Body of pancreas (tissue), 4 donors: ENCODE results near the gene MAP3K21. TPM values are rescaled to one million over a fixed set of nuclear protein-coding genes. Genes with fewer than 3 reads are reported as not detected.

Source experiments
- ATAC-seq: fragments of 150-250 bp; one replicate; pipeline ENCODE4 v1.9.1; 2016
- DNase-seq, 4 donors: peaks; one replicate each; pipeline ENCODE4 v3.0.0-alpha.2; 2019
- H3K27ac ChIP-seq, 4 donors: fragments of 200-600 bp; sonication (generic); 1 replicate in 3 of 4; 2 replicates in 1 of 4; pipeline versions ENCODE4 v1.5.1 to v1.6.1; 2016 to 2019; ENCODE audit warnings: mild to moderate bottlenecking in 1 of 4, mixed read lengths in 1 of 4, moderate library complexity in 1 of 4
- H3K27me3 ChIP-seq, 2 donors: fragments of 200-600 bp; sonication (generic); one replicate each; pipeline ENCODE4 v1.6.0; 2016; ENCODE audit warnings: mild to moderate bottlenecking in 1 of 2
- H3K36me3 ChIP-seq, 2 donors: fragments of 200-600 bp; sonication (generic); replicated peaks in 1 of 2; 2 replicates each; pipeline ENCODE4 v1.5.1; 2016; ENCODE audit warnings: low read depth in 2 of 2; ENCODE audit not compliant: insufficient read depth in 1 of 2
- H3K4me1 ChIP-seq: fragments of 200-600 bp; sonication (generic); one replicate; pipeline ENCODE4 v1.6.0; 2016
- H3K4me3 ChIP-seq, 2 donors: fragments of 200-600 bp; sonication (generic); 1 replicate in 1 of 2; 2 replicates in 1 of 2; pipeline ENCODE4 v1.5.1; 2016 to 2019
- H3K9me3 ChIP-seq, 3 donors: fragments of 200-600 bp; sonication (generic); 1 replicate in 2 of 3; 2 replicates in 1 of 3; pipeline ENCODE4 v1.5.1; 2016
- CTCF ChIP-seq, 7 experiments: fragments of 450-650 bp in 4 of 7; fragments of 200-600 bp in 3 of 7; sonication (generic) in 3 of 7; IDR thresholded peaks; one replicate each; pipeline ENCODE4 v1.5.1; 2016 to 2019; ENCODE audit warnings: antibody characterized with exemption in 7 of 7
- POLR2A ChIP-seq, 3 donors: fragments of 450-650 bp; IDR thresholded peaks; one replicate each; pipeline ENCODE4 v1.6.1; 2016; ENCODE audit warnings: antibody characterized with exemption in 3 of 3, mild to moderate bottlenecking in 2 of 3
- WGBS, 2 donors: methylation state at CpG; one replicate each; pipeline ENCODE4 v1.1.5; 2017; 5-methylcytosine and 5-hydroxymethylcytosine counted together
- intact Hi-C: fragments of 100-400 bp; cut with DNase I; formaldehyde crosslinking; loops from one replicate; pipeline ENCODE4 v1.15.1; 2023
- total RNA-seq, 2 donors: library from RNA; depleted of rRNA; stranded (reverse); fragments of >200 nt; gene quantifications; one replicate each; pipeline ENCODE4 v1.1.0, GENCODE V29; 2016

MAP3K21 gene
- total RNA-seq, 2 donors from 2014 or later, result 40.2 to 62.3 TPM

- Histone ChIP-seq H3K4me1 (no peaks in the 10 kb centered on the region), H3K27me3 (no peaks in the 10 kb centered on the region), H3K9me3 (no peaks in the 10 kb centered on the region), H3K27ac (no peak overlapping the region), H3K36me3 (peaks cover 4 to 12% of the 10 kb centered on the region in 2 donors), H3K4me3 (no peak overlapping the region)
- intact Hi-C loops, result no loop called here
- 65 to 78% methylated on average over 5 of the region's 5 CpGs for WGBS, 2 donors
- TF ChIP-seq POLR2A (IDR thresholded peaks at IDR 0.05) (no peak), CTCF (IDR thresholded peaks at IDR 0.05) (no peak)
- DNase-seq, result peak in 1 of 4 donors; percentile 58
- ATAC-seq, result no peak
Measured at GRCh38 chr1:233376382-233377110, 49.0 kb downstream of the MAP3K21 start.

DNA sequence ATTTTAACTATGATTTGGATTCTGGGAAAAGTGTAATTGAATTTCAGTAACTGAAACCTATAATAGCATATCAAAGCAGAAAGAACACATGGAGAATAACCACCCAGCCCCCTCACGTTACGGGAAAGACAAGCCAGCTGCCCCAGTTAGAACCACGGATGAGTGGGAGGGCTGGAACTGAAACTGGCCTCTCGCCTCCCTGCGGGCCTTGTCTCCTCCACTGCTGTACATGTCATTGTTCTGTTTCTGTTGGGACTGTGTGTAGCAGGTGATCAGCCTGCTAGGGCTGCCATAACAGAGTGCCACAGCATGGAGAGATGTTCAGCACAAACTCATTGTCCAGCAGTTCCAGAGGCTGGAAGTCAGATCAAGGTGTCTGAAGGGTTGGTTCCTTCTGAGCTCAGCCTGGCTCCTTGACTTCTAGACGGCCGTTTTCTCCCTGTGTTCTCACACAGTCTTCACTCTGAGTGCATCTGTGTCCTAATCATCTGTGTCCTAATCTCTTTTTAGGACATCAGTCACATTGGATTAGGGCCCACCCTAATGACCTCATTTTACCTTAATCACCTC lies 52.4 kb downstream of the MAP3K21 start:
- WGBS, 2 donors, result 75 to 84% methylated on average over 7 of the region's 7 CpGs
- ATAC-seq (no peak), DNase-seq (no peak)
- Histone ChIP-seq H3K27ac (no peak overlapping the region), H3K4me1 (no peaks in the 10 kb centered on the region), H3K27me3 (no peaks in the 10 kb centered on the region), H3K9me3 (no peaks in the 10 kb centered on the region), H3K36me3 (peaks cover 0 to 19% of the 10 kb centered on the region in 2 donors), H3K4me3 (no peak overlapping the region)
- TF ChIP-seq CTCF (IDR thresholded peaks at IDR 0.05) (no peak), POLR2A (IDR thresholded peaks at IDR 0.05) (no peak)
- intact Hi-C loops, result no loop called here

- H3K4me1 ChIP-seq, result no peaks in the 10 kb centered on the region
- H3K36me3 ChIP-seq, result peaks cover 0 to 19% of the 10 kb centered on the region in 2 donors
- 87 to 96% methylated on average over 2 of the region's 2 CpGs for WGBS, 2 donors
- no peak overlapping the region for H3K27ac ChIP-seq
- DNase-seq (no peak), ATAC-seq (no peak)
- TF ChIP-seq POLR2A (IDR thresholded peaks at IDR 0.05) (no peak), CTCF (IDR thresholded peaks at IDR 0.05) (no peak)
- no peak overlapping the region for H3K4me3 ChIP-seq
- no peaks in the 10 kb centered on the region for H3K27me3 ChIP-seq
- no peaks in the 10 kb centered on the region for H3K9me3 ChIP-seq
- intact Hi-C loops, result no loop called here
Measured at GRCh38 chr1:233381806-233382205, 54.3 kb downstream of the MAP3K21 start.

- DNase-seq (no peak), ATAC-seq (no peak)
- no peaks in the 10 kb centered on the region for H3K27me3 ChIP-seq
- TF ChIP-seq POLR2A (IDR thresholded peaks at IDR 0.05) (no peak), CTCF (IDR thresholded peaks at IDR 0.05) (no peak)
- no peak overlapping the region for H3K27ac ChIP-seq
- intact Hi-C loops, result no loop called here
- H3K36me3 ChIP-seq, result peaks cover 0 to 19% of the 10 kb centered on the region in 2 donors
- WGBS, 2 donors, result 75 to 93% methylated on average over 3 of the region's 3 CpGs
- H3K4me1 ChIP-seq, result no peaks in the 10 kb centered on the region
- no peak overlapping the region for H3K4me3 ChIP-seq
- H3K9me3 ChIP-seq, result no peaks in the 10 kb centered on the region
Measured at GRCh38 chr1:233383984-233384383, 56.5 kb downstream of the MAP3K21 start.
